CD4-positive, alpha-beta T cell treated with Interleukin-6 for 4 hours (primary cell): ENCODE data around the gene PIK3C2G.

Experiments
- DNase-seq: peaks from one replicate; pipeline ENCODE4 v3.0.0-alpha.2; 2020; ENCODE audit warnings: mixed read lengths

Gene PIK3C2G

DNA sequence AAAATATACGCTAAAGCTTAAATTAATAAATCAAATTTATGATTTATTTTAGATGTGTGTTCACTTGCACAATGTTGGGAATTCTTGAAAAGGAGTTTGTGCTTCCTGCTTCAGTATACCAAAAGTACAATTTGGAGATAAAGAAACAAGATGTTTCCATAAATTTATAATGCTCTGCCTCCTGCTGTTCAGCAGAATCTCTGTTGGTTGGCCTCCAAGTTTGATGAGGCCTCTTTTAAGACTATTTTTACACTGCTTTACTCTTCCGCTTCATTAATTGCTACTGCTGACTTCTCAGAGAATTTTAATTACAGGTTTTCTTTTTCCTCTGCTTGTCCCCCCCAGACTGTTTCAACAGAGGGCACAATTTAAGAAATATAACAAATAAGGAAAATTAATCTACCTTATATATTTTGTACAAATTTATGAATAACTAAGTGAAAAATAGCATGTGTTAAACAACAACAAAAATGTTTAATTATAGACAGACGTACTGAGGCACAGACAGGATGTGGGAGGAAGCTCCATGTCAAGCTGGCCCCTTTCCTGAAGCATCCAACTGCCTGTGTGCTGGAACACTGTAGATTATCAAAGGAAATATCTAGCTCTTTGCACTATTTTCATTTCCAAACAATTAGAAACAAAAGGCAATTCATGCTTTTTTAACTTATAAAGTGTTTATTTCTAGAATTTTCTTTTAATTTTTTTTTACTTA lies 83.9 kb downstream of the PIK3C2G start:
- DNase-seq = no peak

GRCh38 chr12:18352312-18352711 lies 91.0 kb downstream of the PIK3C2G start:
- DNase-seq = no peak

- DNase-seq = no peak
These were observed 94.1 kb downstream of the PIK3C2G start for GRCh38 chr12:18355429-18355828.

DNA sequence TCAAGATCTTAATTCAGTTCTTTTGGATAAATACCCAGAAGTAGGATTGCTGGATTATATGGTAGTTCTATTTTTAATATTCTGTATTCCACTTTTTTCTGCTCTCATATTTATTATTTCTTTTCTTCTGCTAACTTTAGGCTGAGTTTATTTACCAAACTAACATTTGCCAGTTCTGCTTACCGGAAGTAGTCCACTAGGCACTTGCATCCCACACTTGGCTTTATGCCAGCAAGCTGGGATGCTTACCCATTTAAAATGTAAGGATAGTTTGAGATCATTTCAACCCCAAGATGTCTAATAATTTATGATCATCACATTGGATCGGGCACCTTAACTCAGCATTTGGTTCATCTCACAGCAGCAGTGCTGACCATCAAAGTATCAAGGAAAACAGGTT lies 96.8 kb downstream of the PIK3C2G start:
- no peak for DNase-seq

DNA sequence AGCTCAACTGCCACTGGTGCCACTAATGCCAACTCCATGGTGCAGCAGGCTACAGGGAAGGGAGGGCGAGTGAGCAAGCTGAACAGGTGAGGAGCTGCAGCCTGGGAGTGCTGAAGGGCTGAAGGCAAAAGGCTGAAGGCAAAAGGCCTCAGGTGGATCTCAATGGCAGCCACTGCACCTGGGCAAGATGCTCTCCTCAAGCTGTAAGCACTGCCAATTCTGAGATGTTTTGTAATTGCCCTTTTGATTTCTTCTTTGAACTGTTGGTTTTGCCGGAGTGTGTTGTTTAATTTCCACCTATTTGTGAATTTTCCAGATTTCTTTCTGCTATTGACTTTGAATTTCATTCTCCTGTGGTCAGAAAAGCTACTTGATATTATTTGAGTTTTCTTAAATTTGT lies 97.6 kb downstream of the PIK3C2G start:
- no peak for DNase-seq

DNA sequence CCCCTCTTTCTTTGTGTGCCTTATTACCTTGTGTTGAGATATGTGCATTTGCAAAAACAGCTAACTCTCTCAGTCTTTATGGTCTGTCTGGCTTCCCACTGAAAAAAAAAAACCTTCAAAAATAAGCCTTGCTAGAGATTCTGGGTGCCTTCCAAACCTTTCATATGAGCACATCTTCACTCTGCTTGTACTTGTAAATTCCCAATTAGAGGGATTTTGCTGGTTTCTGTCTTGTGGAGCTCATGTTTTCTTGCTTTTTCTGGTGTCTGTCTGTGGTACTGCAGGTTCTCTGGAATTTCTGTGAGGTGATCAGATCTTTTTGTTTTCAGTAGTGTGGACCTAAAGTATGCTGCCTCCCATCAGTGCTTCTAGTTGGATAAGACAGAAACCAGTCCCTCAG lies 100.1 kb downstream of the PIK3C2G start:
- no peak for DNase-seq

DNA sequence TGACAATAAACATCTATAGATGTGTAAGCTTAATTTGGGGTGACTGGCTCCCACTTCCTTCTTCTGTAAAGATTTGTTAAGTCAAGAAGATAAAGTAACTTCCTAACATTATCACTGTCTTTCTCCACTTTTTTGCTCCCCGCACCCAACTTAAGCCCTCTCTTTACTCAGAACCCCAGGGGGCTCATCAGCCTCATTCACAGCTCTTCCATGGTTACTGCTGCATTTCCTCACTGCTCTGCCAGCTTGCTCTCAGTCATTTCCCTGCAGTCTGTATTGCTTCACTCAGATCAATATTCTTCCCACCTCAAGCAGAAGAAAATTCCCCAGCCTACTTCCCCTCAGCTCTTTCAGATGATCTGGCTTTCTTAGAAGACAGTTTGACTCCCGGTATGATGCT lies 102.0 kb downstream of the PIK3C2G start:
- no peak for DNase-seq

GRCh38 chr12:18368594-18368993 lies 107.3 kb downstream of the PIK3C2G start:
- DNase-seq = no peak

DNA sequence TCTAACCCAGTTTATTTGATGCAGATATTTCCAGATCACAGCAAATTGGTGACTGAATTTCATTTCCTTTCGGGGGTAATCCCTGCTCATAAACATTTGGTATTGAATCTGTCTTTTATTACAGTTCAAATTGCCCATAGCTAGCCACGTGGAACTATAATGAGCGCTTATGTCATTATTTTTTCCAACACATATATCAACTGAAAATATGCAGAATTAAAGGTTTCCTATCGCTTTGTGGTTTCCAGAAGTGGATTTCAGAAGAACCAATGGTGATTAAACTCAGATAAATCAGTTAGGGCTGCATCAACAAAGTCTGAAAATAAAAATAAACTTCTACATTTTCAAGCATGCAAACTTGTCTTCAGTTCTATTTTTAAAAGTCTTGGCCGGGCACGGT lies 111.9 kb downstream of the PIK3C2G start:
- DNase-seq = no peak

GRCh38 chr12:18375131-18375530 lies 113.8 kb downstream of the PIK3C2G start:
- DNase-seq = no peak

- DNase-seq = no peak
These were observed 114.3 kb downstream of the PIK3C2G start for GRCh38 chr12:18375583-18375982.

DNA sequence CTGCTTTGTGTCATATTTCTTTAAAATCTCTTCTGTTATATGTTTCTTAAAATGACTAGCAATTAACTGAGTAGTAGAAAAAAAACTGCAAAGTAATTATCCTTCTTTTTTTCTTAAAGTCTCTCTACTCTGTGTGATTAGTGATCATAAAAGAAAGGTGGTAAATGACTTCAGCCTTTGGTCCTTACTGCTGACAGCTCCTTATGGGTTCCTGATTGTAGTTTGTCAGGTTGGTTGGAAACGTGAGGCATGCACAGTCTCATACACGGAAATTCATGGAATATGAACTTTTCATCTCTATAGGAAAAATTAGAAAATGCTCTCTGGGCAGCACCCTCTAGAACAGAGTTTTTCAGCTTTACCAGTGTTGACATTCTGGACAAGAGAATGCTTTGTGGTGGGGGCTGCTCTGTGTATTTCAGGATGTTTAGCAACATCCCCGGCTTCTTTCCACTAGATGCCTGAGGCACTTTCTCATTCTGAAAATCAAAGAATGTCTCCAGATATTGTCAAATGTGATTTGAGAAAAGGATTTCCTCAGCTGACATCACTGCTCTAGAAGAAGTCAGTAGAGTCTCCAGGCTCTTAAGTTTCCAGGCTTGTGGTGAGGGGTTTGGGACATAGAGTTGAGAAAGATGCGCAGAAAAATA lies 121.0 kb downstream of the PIK3C2G start:
- DNase-seq = no peak

- no peak for DNase-seq
These were observed 121.9 kb downstream of the PIK3C2G start for GRCh38 chr12:18383203-18383602.

DNA sequence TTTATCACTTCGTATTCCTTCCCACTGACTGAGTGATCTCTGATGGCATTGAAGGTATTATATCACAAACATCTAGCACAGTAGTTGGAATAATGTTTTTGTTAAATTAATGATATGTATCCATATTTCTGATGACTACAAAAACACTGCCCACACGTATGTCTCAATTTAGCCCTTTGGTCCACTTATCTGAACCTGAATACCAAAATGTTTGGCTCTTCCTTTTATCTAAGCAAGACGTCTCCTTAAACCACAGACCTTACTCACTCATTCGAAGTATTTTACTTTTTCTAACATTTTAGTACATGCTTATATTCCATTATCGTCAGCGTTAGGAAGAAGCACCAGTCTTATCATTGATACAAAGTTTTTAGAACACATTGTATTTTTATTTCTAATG lies 126.4 kb downstream of the PIK3C2G start:
- no peak for DNase-seq

DNA sequence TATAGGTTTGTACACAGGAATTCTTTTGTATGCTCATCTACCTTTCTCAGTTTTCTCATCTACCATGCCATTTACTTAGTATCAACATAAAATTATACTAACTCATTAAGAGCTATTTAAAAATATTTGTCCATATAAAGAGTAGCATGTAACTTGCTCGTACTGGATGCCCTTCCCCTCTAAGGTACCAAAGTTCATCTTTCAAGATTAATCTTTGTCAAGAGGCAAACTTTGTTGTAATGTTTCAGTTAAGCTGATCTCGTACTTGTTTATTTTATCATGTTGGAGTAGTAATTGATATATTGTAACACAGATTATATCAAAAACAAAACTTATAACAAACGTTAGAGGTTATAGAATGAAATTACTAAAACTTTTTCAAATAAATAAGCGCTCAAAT lies 128.5 kb downstream of the PIK3C2G start:
- DNase-seq = no peak

DNA sequence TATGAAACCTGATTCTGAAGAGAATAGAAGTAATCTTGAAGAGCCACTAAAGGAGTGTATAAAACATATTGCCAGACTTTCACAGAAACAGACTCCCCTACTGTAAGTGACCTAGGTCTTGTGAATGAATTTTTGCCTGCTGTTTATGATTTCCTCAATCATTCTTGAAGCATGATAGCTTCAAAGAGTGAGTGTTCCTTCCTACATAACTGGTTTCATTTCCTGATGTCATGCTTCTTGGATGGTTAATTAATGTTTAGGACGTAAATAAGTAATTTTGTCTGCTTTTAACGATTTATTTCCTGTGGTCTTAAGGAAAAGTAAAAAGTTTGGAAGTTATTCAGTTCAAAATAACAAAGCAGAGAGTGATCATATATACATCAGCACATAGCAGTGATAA lies 129.8 kb downstream of the PIK3C2G start:
- no peak for DNase-seq

DNA sequence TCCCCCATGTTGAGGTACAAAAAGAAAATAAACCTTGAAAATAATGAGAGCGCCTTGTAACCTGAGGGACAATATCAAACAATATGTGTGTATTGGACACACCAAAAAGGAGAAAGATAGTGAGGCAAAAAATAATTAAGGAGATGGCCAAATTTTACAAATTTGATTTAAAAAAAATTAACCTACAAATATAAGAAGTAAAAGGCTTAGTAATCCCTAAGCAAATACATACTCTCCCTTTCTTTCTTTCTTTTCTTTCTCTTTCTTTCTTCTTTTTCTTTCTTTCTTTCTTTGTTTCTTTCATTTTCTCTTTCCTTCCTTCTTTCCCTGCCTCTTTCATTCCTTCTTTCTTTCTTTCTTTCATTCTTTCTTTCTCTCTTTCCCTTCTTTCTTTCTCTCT lies 133.4 kb downstream of the PIK3C2G start:
- no peak for DNase-seq

GRCh38 chr12:18400186-18400585 lies 138.9 kb downstream of the PIK3C2G start:
- no peak for DNase-seq

DNA sequence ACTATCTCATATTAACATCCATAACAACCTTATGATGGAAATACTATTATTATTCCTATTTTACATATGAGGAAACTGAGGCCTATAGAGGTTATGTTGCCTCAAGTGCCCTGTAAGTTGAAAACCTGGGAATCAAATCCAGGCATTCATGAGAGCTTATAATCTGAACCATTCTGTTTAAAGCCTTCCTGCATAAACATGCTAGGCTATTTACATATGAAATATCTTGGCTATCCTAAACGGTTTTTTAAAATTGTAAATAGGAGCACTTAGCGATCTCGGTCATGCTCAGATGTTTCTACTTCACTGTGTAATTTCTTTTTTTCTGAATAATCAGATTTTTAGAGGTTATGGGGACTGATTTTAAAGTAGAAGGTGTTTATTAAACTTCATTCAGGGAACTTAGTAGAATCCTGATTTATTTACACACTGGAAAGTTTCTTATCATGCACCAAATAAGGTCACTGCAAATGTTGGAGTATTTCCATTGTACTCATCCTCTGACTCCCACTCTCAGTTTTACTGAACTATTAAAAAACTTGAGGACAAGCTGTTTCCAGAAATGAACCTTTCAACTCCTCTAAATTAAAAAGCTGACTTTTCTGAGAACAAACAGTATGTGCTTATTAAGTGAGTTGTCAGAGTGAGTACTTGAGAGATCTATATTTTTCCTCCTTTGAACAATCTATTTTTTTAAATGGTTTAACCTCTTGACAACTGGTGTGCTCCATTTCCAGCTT lies 141.7 kb downstream of the PIK3C2G start:
- no peak for DNase-seq

DNA sequence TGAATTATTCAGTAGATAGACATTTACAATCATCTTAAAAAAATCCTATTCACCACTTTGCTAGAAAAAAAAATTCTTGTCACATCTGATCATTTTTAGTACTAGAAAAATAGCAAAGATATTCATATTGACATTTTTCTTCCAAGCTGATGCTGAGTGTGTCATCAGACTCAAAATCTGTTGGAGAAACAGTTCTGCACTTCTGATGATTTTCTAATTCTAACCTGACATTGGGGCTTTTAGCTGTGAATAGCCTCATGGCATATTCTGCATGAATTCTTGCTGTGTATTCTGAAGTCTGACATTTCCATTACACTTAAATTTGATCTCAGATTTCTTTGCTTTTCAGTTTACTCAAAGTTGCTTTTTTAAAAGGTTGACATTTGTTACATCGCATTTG lies 150.1 kb downstream of the PIK3C2G start:
- no peak for DNase-seq

DNA sequence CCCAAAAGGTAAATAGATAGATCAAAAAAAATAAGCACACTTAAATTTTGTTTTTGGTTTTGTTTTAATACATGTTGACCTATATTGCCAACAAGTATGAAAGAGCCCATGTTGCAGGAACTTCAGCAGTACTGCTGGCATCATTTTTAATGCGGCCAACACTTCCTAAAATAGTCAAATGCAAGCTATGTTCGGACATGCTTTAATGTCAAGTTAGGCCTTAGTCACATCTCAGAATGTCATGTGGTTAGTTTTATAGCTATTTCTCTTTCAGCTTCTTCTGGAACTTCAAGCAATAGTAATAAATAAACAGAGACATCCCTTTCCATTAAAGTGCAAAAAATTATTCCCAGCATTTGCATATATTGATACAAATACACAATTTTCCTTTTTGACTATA lies 153.4 kb downstream of the PIK3C2G start:
- no peak for DNase-seq

- DNase-seq = no peak
These were observed 153.9 kb downstream of the PIK3C2G start for GRCh38 chr12:18415227-18415626.

GRCh38 chr12:18416412-18416811 lies 155.1 kb downstream of the PIK3C2G start:
- DNase-seq = no peak

GRCh38 chr12:18419311-18419710 lies 158.0 kb downstream of the PIK3C2G start:
- no peak for DNase-seq
